Sigmoid colon (tissue), 4 donors: Measurements from ENCODE around the gene USP54.

ENCODE experiments used
- POLR2A ChIP-seq, 2 donors: fragments of 450-650 bp; IDR thresholded peaks; one replicate each; pipeline ENCODE4 v1.6.1; 2016; ENCODE audit warnings: antibody characterized with exemption in 2 of 2, mild to moderate bottlenecking in 2 of 2, moderate library complexity in 2 of 2
- POLR2AphosphoS5 ChIP-seq, 4 donors: sonication (generic); formaldehyde crosslinking; IDR thresholded peaks; one replicate each; pipeline ENCODE4 v1.6.1; 2017; ENCODE audit warnings: antibody characterized with exemption in 4 of 4
- TF ChIP-seq, protein P1 (sequence below), 4 experiments: fragments of 450-650 bp in 3 of 4; fragments of 200-600 bp in 1 of 4; IDR thresholded peaks; one replicate each; pipeline ENCODE4 v1.5.1; 2016 to 2019; ENCODE audit warnings: antibody characterized with exemption in 4 of 4, mild to moderate bottlenecking in 3 of 4, moderate library complexity in 2 of 4

DNA sequence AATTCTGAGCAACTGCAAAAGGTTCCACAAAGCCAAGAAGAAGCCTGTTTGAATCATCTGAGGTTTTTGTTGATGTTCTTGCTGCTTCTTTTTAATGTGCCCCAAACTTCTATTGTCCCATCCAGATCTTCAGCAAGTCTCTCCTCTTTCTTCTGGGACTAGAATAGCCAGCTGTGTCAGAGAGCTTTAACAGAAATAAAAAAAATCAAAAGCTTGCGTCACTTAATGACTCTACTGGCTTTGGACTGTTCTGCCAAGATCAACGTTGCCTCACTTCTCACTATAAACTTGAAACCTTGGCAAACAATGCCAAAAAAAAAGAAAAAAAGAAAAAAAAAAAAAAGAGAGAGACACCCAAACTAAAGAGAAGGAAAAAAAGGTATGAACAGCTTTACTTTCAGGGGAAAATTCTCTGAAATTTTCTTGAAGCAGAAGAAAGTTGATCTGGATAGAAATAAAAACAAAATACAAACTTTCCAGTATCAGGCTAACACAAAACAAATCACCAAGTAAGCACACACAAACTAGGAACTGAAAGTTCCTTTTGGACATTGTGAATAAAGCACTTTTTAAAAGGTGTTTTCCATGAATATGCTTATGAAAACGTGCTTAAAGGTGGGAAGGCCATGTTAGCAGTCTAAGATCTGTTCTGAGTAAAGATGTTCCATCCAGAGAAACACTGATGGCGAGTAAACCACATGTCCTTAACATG is 14.8 kb downstream of the USP54 start:
- TF ChIP-seq POLR2A (IDR thresholded peaks at IDR 0.05) = peak; percentile 87 to 93
- TF ChIP-seq, protein P1, sequence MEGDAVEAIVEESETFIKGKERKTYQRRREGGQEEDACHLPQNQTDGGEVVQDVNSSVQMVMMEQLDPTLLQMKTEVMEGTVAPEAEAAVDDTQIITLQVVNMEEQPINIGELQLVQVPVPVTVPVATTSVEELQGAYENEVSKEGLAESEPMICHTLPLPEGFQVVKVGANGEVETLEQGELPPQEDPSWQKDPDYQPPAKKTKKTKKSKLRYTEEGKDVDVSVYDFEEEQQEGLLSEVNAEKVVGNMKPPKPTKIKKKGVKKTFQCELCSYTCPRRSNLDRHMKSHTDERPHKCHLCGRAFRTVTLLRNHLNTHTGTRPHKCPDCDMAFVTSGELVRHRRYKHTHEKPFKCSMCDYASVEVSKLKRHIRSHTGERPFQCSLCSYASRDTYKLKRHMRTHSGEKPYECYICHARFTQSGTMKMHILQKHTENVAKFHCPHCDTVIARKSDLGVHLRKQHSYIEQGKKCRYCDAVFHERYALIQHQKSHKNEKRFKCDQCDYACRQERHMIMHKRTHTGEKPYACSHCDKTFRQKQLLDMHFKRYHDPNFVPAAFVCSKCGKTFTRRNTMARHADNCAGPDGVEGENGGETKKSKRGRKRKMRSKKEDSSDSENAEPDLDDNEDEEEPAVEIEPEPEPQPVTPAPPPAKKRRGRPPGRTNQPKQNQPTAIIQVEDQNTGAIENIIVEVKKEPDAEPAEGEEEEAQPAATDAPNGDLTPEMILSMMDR (IDR thresholded peaks at IDR 0.05) = no peak
- TF ChIP-seq POLR2AphosphoS5 (IDR thresholded peaks at IDR 0.05) = peak; percentile 92 to 97 (median 96)
